HUES64 (cell line): ENCODE results near the gene HPS1.

Experiments used
- H3K27ac ChIP-seq: 2 replicates; pipeline ENCODE4 v1.7.0; 2013; ENCODE audit warnings: low read depth, low read length, inconsistent platforms
- H3K27me3 ChIP-seq: 2 replicates; pipeline ENCODE4 v1.6.1; 2013; ENCODE audit warnings: mild to moderate bottlenecking, low read length; ENCODE audit not compliant: insufficient read depth
- H3K36me3 ChIP-seq: 2 replicates; pipeline ENCODE4 v1.6.1; 2013; ENCODE audit warnings: mild to moderate bottlenecking, low read length; ENCODE audit not compliant: insufficient read depth
- H3K4me1 ChIP-seq: 2 replicates; pipeline ENCODE4 v1.6.1; 2013; ENCODE audit warnings: mild to moderate bottlenecking, low read length, moderate library complexity; ENCODE audit not compliant: insufficient read depth
- H3K4me3 ChIP-seq: 2 replicates; pipeline ENCODE4 v1.5.1; 2013; ENCODE audit warnings: mild to moderate bottlenecking, low read length, moderate library complexity
- H3K9ac ChIP-seq: 2 replicates; pipeline ENCODE4 v1.6.1; 2013; ENCODE audit warnings: mild to moderate bottlenecking, low read depth, low read length
- H3K9me3 ChIP-seq: 2 replicates; pipeline ENCODE4 v1.6.1; 2013; ENCODE audit warnings: low read depth, low read length; ENCODE audit not compliant: insufficient read depth
- WGBS: fragments of 150-250, 120-280 bp; methylation state at CpG from one replicate; pipeline ENCODE4 v1.1.7; 2013; ENCODE audit warnings: missing lambda C conversion rate; 5-methylcytosine and 5-hydroxymethylcytosine counted together

The HPS1 gene

DNA sequence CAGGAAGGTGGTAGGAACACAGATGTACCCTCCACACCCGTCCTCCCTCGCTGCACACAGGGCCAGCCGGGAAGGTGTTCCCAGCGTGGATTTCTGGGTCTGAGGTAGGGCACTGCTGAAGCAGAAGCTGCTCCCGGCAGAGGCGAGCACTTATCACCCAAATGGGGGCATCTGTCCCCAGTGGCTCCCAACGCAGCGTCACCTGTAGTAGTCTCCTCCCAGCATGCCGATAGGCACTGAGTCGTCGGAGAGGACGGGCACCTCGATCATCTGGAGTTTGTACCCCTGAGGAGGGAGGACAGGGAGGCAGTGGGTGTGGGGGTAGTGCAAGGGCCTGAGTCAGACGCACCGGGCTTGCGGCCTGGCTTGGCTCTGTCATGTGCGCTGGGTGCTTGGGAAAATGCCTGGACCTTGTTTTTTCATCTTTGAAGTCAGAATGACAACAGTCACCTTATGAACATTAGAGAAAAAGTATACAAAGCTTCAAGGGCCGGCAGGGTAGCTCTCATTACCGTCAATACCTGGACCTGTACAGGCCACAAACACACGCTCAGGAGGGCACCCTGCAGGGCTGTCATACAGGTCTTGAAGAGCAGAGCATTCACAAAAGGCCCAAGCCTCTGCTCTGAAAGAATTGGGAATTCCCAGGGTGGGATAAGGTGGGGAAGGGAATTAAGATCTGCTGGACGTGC, 28.6 kb downstream of the HPS1 start:
- H3K4me3 ChIP-seq, result no peak overlapping the region
- 94% methylated on average over 21 of the region's 21 CpGs for whole genome bisulfite sequencing
- peaks cover 8% of the 10 kb centered on the region; the same call in 1 of the 2 replicates for H3K4me1 ChIP-seq
- H3K27ac ChIP-seq, result no peak overlapping the region
- no peaks in the 10 kb centered on the region for H3K27me3 ChIP-seq
- H3K9me3 ChIP-seq, result no peaks in the 10 kb centered on the region
- H3K9ac ChIP-seq, result no peak overlapping the region
- H3K36me3 ChIP-seq, result peaks cover 10% of the 10 kb centered on the region

GRCh38 chr10:98417481-98417959, 29.2 kb downstream of the HPS1 start:
- peaks cover 8% of the 10 kb centered on the region; the same call in 1 of the 2 replicates for H3K4me1 ChIP-seq
- no peak overlapping the region for H3K9ac ChIP-seq
- no peak overlapping the region for H3K4me3 ChIP-seq
- peaks cover 10% of the 10 kb centered on the region for H3K36me3 ChIP-seq
- no peaks in the 10 kb centered on the region for H3K27me3 ChIP-seq
- H3K9me3 ChIP-seq, result no peaks in the 10 kb centered on the region
- WGBS, result 96% methylated on average over 19 of the region's 19 CpGs
- H3K27ac ChIP-seq, result no peak overlapping the region

GRCh38 chr10:98416606-98417388, 29.9 kb downstream of the HPS1 start:
- H3K9ac ChIP-seq, result no peak overlapping the region
- WGBS, result 93% methylated on average over 18 of the region's 18 CpGs
- no peaks in the 10 kb centered on the region for H3K9me3 ChIP-seq
- H3K27me3 ChIP-seq, result no peaks in the 10 kb centered on the region
- H3K4me1 ChIP-seq, result peaks cover 8% of the 10 kb centered on the region; the same call in 1 of the 2 replicates
- no peak overlapping the region for H3K27ac ChIP-seq
- peaks cover 10% of the 10 kb centered on the region for H3K36me3 ChIP-seq
- no peak overlapping the region for H3K4me3 ChIP-seq

GRCh38 chr10:98415731-98416119, 31.0 kb downstream of the HPS1 start:
- H3K9me3 ChIP-seq, result no peaks in the 10 kb centered on the region
- H3K4me1 ChIP-seq, result peaks cover 8% of the 10 kb centered on the region; the same call in 1 of the 2 replicates
- no peaks in the 10 kb centered on the region for H3K27me3 ChIP-seq
- peaks cover 10% of the 10 kb centered on the region for H3K36me3 ChIP-seq
- no peak overlapping the region for H3K9ac ChIP-seq
- 76% methylated on average over 8 of the region's 8 CpGs for WGBS
- peak overlapping the region; percentile 3; the same call in 1 of the 2 replicates for H3K27ac ChIP-seq
- H3K4me3 ChIP-seq, result no peak overlapping the region

DNA sequence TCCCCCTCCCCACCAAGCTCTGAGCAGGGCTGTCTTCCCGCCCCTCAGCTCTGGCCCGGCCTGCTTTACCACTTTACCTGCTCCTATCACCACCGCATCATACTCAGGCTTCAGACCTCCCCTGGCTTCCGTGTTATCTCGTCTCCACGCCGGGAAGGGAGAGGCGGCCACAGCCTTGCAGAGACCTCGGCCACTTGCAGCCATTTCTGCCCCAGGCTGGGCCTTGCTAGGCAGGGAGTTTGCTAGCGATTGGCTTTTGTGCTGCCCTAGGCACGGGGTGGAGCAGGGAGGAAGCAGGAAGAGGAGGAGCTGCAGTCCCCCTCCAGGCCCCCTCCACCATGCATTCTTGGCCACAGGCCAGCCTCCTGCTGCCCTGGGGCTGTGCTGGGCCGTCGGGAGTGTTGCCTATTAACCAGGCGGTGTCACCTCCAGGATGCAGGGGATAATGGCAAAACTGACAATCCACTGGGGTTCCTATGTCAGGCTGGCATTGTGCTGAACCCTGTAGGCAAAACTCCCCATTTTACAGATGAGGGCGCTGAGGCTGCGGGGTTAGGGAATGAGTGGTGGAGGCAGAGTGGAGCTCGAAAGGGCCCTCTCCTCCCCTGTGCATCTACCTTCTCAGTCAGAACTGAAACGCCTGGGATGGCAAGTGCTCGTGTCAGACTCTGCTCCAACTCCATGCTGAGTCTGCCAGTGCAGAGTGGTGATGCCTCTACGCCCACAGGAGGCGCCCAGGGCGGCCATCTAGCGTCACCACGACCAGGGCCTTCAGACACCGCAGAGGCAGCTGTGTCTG, 31.6 kb downstream of the HPS1 start, which contains the start of gene PYROXD2:
TSS of gene PYROXD2 (minus strand) at position 251 of the 799 bp plus-strand sequence. CDS start at position 204, 47 bp downstream.
- Histone ChIP-seq H3K9me3 (no peaks in the 10 kb centered on the region), H3K27ac (peak within 1 kb of the TSS; percentile 66), H3K27me3 (no peaks in the 10 kb centered on the region), H3K9ac (peak within 1 kb of the TSS; percentile 87), H3K4me3 (peak within 1 kb of the TSS; percentile 63), H3K36me3 (peaks cover 10% of the 10 kb centered on the region), H3K4me1 (peaks cover 8% of the 10 kb centered on the region; the same call in 1 of the 2 replicates)
- WGBS, result 36% methylated on average over 25 of the region's 25 CpGs

DNA sequence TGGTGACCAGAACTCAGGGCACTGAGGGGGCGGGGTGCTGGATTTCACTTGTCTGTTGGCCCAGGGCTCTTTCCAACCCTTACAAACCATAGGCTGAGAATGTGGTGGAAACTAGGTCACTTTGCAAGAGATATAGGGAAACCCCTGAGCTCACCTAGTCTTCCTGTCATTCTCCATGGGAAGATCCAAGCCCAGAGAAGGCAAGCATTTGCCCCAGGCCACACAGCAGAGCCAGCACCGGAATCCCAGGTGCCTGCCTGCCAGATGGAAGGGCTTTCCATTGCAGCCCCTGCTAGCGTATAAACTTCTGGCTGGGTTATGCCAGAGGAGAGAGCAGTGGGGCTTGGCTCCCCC, 32.2 kb downstream of the HPS1 start:
- 57% methylated on average over 3 of the region's 3 CpGs for WGBS
- no peaks in the 10 kb centered on the region for H3K27me3 ChIP-seq
- H3K9me3 ChIP-seq, result no peaks in the 10 kb centered on the region
- H3K4me3 ChIP-seq, result peak overlapping the region; percentile 63
- H3K27ac ChIP-seq, result peak overlapping the region; percentile 66
- H3K4me1 ChIP-seq, result peaks cover 8% of the 10 kb centered on the region; the same call in 1 of the 2 replicates
- H3K36me3 ChIP-seq, result peaks cover 5% of the 10 kb centered on the region
- peak overlapping the region; percentile 87 for H3K9ac ChIP-seq

GRCh38 chr10:98411768-98412167, 35.0 kb downstream of the HPS1 start:
- Histone ChIP-seq H3K27ac (no peak overlapping the region), H3K4me3 (no peak overlapping the region), H3K27me3 (no peaks in the 10 kb centered on the region), H3K9me3 (no peaks in the 10 kb centered on the region), H3K36me3 (no peaks in the 10 kb centered on the region), H3K4me1 (peaks cover 8% of the 10 kb centered on the region; the same call in 1 of the 2 replicates), H3K9ac (no peak overlapping the region)
- WGBS, result 86% methylated on average over 1 of the region's 1 CpG

- H3K4me1 ChIP-seq, result peaks cover 8% of the 10 kb centered on the region; the same call in 1 of the 2 replicates
- H3K36me3 ChIP-seq, result no peaks in the 10 kb centered on the region
- no peaks in the 10 kb centered on the region for H3K27me3 ChIP-seq
- WGBS, result 91% methylated on average over 11 of the region's 11 CpGs
- H3K4me3 ChIP-seq, result no peak overlapping the region
- H3K9ac ChIP-seq, result no peak overlapping the region
- H3K9me3 ChIP-seq, result no peaks in the 10 kb centered on the region
- H3K27ac ChIP-seq, result no peak overlapping the region
Observed at GRCh38 chr10:98411166-98411565, 35.6 kb downstream of the HPS1 start.

- Histone ChIP-seq H3K36me3 (no peaks in the 10 kb centered on the region), H3K4me3 (no peak overlapping the region), H3K9me3 (no peaks in the 10 kb centered on the region), H3K9ac (no peak overlapping the region), H3K4me1 (peaks cover 6% of the 10 kb centered on the region; the same call in 1 of the 2 replicates), H3K27me3 (no peaks in the 10 kb centered on the region), H3K27ac (no peak overlapping the region)
- 84% methylated on average over 10 of the region's 10 CpGs for WGBS
Observed at GRCh38 chr10:98410759-98411158, 36.0 kb downstream of the HPS1 start.

DNA sequence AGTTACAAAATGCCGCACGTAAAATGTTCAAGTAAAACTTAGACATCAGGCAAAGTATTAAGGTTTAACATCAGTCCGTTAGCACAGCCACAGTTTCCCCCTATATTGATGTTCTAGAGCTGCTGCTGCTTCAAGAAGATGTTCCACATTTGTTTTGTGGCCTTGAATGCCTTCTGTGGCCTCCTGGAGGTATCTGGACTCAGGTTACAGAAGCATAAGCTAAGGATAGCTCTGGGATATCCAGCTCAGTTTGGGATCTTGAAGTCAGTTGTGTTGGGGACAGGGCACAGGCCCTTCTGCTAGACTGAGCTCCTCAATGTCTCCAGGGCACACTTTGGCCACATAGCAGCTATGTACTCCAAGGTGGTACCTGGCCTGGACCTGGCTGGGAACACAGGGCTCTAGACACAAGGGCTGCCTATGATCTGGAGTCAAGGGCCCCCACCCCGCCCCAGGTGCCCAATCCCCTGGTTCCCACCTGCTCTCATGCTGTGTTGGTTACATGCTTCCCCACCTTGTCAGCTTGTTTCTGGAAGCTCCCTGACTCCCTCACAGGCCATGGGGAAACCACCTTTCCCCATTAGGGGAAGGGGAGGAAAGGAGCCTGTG, 36.5 kb downstream of the HPS1 start:
- Histone ChIP-seq H3K27me3 (no peaks in the 10 kb centered on the region), H3K4me1 (peaks cover 1% of the 10 kb centered on the region; the same call in 1 of the 2 replicates), H3K36me3 (no peaks in the 10 kb centered on the region), H3K27ac (no peak overlapping the region), H3K4me3 (no peak overlapping the region), H3K9me3 (no peaks in the 10 kb centered on the region), H3K9ac (no peak overlapping the region)
- WGBS, result 91% methylated on average over 4 of the region's 4 CpGs
